GM12891 (cell line): ENCODE results near the gene APBB3.

ENCODE experiments used
- POLR2A ChIP-seq: IDR thresholded peaks from 2 replicates; pipeline ENCODE4 v1.6.1; 2011; ENCODE audit warnings: low read depth, low read length, control low read depth
- POLR2AphosphoS5 ChIP-seq: IDR thresholded peaks from 2 replicates; pipeline ENCODE4 v1.6.1; 2011; ENCODE audit warnings: low read depth, low read length, control low read depth
- SPI1 ChIP-seq: IDR thresholded peaks from 2 replicates; pipeline ENCODE4 v1.6.1; 2011; ENCODE audit warnings: low read depth, low read length, control low read depth
- TAF1 ChIP-seq: IDR thresholded peaks from 2 replicates; pipeline ENCODE4 v1.6.1; 2011; ENCODE audit warnings: low read depth, low read length, control low read depth

DNA sequence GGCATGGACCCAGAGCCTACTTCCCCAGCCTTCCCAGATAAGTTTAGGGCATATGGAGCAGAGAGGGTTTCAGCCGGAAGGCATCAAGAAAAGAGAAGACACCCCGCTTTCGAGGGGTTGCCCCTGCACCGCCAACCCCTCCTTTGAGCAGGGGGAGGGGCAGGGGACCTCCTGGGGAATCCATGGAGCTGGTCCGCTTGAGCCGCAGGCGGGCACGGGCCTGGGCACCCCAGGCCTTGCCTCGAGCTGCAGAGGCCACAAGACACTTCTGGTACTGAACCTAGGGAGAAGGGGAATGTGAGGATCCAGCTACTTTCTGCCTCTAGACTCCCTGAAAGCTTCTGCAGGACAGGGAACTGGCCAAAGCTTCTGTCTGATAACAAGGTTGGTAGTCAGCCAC, 5.9 kb downstream of the APBB3 start:
- TF ChIP-seq SPI1 (no peak), POLR2A (no peak), TAF1 (no peak), POLR2AphosphoS5 (no peak)
